Lower leg skin (tissue), 3 donors: ENCODE results near the gene XPC.

Experiments
- POLR2A ChIP-seq, 2 donors: fragments of 450-650 bp; IDR thresholded peaks; one replicate each; pipeline ENCODE4 v1.6.1; 2016 to 2017; ENCODE audit warnings: antibody characterized with exemption in 2 of 2, mild to moderate bottlenecking in 1 of 2, moderate library complexity in 1 of 2
- TF ChIP-seq, protein P1 (sequence below), 3 donors: fragments of 450-650 bp; IDR thresholded peaks; one replicate each; pipeline ENCODE4 v1.5.1; 2016; ENCODE audit warnings: antibody characterized with exemption in 3 of 3, mild to moderate bottlenecking in 3 of 3, moderate library complexity in 2 of 3

DNA sequence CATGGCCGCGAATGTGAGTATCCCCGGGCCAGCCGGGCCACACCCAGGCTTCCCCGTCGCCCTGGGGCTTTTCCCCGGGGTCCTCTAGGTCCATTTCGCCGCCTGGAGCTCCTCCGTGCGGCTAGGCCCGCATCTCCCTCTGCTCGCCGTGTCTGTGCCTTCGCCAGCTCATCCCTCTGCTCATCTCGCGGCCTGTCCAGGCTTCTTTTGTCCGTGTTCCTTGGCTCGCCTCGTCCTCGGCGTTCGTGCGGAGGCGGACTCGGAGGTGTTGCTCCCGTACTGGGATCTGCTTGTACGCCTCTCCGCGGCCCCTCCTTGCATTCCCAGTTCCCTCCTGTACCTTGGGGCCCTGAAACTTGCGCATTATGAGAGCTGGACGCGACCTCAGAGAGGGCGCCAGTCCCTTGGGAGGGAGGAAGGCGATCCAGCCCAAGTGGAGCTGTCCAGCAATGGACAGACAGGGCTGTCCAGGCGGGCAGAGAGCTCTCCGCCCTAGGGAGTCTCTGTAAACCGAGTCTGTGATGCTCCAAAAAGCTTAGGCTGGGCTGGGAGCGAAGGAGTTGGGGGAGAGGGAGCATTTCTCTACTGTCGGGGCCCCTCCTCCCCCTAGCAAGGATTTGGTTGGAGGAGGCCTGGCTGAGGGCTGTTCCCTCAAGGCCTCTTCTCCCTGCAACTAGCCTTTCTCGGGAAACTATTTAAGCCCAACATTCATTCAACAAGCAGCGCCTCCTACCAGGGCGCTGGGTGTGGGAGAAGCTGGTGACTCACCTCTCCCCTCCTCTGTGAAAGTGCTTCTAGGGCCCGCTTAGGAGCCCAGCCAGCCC, 53.0 kb downstream of the XPC start:
- TF ChIP-seq, protein P1, sequence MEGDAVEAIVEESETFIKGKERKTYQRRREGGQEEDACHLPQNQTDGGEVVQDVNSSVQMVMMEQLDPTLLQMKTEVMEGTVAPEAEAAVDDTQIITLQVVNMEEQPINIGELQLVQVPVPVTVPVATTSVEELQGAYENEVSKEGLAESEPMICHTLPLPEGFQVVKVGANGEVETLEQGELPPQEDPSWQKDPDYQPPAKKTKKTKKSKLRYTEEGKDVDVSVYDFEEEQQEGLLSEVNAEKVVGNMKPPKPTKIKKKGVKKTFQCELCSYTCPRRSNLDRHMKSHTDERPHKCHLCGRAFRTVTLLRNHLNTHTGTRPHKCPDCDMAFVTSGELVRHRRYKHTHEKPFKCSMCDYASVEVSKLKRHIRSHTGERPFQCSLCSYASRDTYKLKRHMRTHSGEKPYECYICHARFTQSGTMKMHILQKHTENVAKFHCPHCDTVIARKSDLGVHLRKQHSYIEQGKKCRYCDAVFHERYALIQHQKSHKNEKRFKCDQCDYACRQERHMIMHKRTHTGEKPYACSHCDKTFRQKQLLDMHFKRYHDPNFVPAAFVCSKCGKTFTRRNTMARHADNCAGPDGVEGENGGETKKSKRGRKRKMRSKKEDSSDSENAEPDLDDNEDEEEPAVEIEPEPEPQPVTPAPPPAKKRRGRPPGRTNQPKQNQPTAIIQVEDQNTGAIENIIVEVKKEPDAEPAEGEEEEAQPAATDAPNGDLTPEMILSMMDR (IDR thresholded peaks at IDR 0.05), result no peak
- no peak for TF ChIP-seq POLR2A (IDR thresholded peaks at IDR 0.05)
